ENCODE data around the gene CMYA5. TPM values are rescaled to one million over a fixed set of nuclear protein-coding genes. Genes with fewer than 3 reads are reported as not detected.
"Not testable (repeated sequence)": the region's sequence is repeated elsewhere in the genome, so short reads cannot be mapped to it uniquely, and the experiment has no call there.

CMYA5 gene
- total and polyA plus RNA-seq, 2 donors (not counting 3 experiments of a cell fraction or from before 2014, with no cell fraction given): 0.04 to 0.20 TPM

DNA sequence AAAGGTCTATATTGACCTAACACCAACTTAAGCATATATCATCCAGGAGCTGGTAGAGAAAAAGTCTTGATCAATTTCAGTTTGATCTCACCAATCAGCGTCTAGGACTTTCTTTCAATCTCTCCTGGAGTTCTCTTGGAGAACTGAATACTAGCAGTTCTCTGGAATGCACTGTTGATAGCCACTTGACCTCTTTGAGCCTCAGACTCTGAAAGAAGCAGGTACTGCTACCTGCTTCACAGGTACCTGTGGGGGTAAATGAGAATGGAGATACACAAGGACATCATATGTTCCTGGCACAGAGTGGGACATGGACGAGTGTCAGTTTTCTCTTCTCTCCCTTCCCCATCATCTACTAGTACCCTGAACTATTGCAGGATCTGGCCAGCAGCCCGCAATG, 16.0 kb downstream of the CMYA5 start:
- TF ChIP-seq MAX (IDR thresholded peaks at IDR 0.05; ENCODE audit: insufficient read depth, insufficient read length) (no peak), POLR2AphosphoS5 (IDR thresholded peaks at IDR 0.05; ENCODE audit: insufficient read depth, low read depth, low read length) (no peak), FOS (IDR thresholded peaks at IDR 0.05; ENCODE audit: borderline replicate concordance, insufficient read depth, low read length) (no peak), EZH2 (IDR thresholded peaks at IDR 0.05; ENCODE audit: borderline replicate concordance, low read depth, low read length, severe bottlenecking) (no peak), MYC (IDR thresholded peaks at IDR 0.05; ENCODE audit: low read depth, low read length) (no peak)
- TF ChIP-seq, protein P1, sequence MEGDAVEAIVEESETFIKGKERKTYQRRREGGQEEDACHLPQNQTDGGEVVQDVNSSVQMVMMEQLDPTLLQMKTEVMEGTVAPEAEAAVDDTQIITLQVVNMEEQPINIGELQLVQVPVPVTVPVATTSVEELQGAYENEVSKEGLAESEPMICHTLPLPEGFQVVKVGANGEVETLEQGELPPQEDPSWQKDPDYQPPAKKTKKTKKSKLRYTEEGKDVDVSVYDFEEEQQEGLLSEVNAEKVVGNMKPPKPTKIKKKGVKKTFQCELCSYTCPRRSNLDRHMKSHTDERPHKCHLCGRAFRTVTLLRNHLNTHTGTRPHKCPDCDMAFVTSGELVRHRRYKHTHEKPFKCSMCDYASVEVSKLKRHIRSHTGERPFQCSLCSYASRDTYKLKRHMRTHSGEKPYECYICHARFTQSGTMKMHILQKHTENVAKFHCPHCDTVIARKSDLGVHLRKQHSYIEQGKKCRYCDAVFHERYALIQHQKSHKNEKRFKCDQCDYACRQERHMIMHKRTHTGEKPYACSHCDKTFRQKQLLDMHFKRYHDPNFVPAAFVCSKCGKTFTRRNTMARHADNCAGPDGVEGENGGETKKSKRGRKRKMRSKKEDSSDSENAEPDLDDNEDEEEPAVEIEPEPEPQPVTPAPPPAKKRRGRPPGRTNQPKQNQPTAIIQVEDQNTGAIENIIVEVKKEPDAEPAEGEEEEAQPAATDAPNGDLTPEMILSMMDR (IDR thresholded peaks at IDR 0.05; ENCODE audit: extremely low read depth in 1 of 2, insufficient read depth in 1 of 2, low read depth in 1 of 2, low read length in 2 of 2): no peak
- DNase-seq (ENCODE audit: low read depth, low spot score) (no peak), FAIRE-seq (no peak)
- ChIA-PET CTCF (interaction anchor here (3.0 kb wide), 1 partner anchor 378 kb away, joined by 15 read pairs; no protein-coding TSS in a partner anchor), POLR2A (no interaction called here)
- Histone ChIP-seq H3K79me2 (ENCODE audit: control insufficient read depth, insufficient read depth, low read length) (no peaks in the 10 kb centered on the region), H3K4me3 (replicated peaks in 1 of 3; ENCODE audit: insufficient read depth in 1 of 3, low read depth in 1 of 3, low read length in 3 of 3) (no peak overlapping the region), H3K9ac (replicated peaks; ENCODE audit: extremely low read depth, insufficient read depth, low read length) (no peak overlapping the region), H3K4me2 (ENCODE audit: insufficient read depth, low read length) (no peak overlapping the region), H4K20me1 (replicated peaks; ENCODE audit: control insufficient read depth, extremely low read depth, insufficient read depth, low read length) (no peaks in the 10 kb centered on the region), H3K9me1 (replicated peaks; ENCODE audit: control insufficient read depth, extremely low read depth, insufficient read depth, low read length) (no peaks in the 10 kb centered on the region), H3K27ac (ENCODE audit: insufficient read depth, low read depth, low read length) (no peak overlapping the region), H3K9me3 (replicated peaks; ENCODE audit: control insufficient read depth, insufficient read depth, low read length) (no peaks in the 10 kb centered on the region), H3K27me3 (ENCODE audit: control insufficient read depth in 2 of 2, insufficient read depth in 2 of 2, low read length in 2 of 2) (no peaks in the 10 kb centered on the region), H2AFZ (ENCODE audit: low read depth, low read length) (no peak overlapping the region), H3K36me3 (ENCODE audit: control insufficient read depth in 2 of 2, extremely low read depth in 1 of 2, insufficient read depth in 2 of 2, low read length in 2 of 2) (no peaks in the 10 kb centered on the region), H3K4me1 (ENCODE audit: control insufficient read depth, extremely low read depth, insufficient read depth, low read length) (no peaks in the 10 kb centered on the region)
- intact Hi-C loops (cut with micrococcal nuclease) (no loop called here), dilution Hi-C loops (cut with MboI; ENCODE audit: extremely low pct_ligation_motif_present, low sequenced_read_pairs) (no loop called here)
- no TSS peak for BruUV-seq (replicated peaks)

DNA sequence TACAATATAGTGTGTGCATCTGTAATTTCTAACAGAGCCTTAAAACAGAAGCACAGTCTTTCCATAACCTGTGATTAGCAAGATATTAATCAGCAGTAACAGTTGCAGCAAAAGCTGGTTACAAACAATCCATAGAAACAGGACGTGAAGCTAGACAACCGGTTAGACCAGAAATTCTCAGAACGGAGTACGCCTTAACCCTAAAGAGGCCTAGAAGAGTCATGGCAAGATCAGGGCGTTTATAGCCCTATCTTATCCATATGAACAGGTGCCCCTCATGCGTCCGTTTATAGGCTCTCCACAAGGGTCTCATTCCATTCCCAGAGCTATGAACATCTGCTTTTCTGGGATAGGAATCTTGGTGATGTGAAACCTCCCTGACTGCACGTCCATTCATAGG, 16.7 kb downstream of the CMYA5 start:
- H3K79me2 ChIP-seq (ENCODE audit: control insufficient read depth, insufficient read depth, low read length); H3K4me3 ChIP-seq (replicated peaks in 1 of 3; ENCODE audit: insufficient read depth in 1 of 3, low read depth in 1 of 3, low read length in 3 of 3); H3K27me3 ChIP-seq (ENCODE audit: control insufficient read depth in 2 of 2, insufficient read depth in 2 of 2, low read length in 2 of 2); dilution Hi-C loops (cut with MboI; ENCODE audit: extremely low pct_ligation_motif_present, low sequenced_read_pairs); BruUV-seq (replicated peaks); H2AFZ ChIP-seq (ENCODE audit: low read depth, low read length); H3K9me1 ChIP-seq (replicated peaks; ENCODE audit: control insufficient read depth, extremely low read depth, insufficient read depth, low read length); H3K36me3 ChIP-seq (ENCODE audit: control insufficient read depth in 2 of 2, extremely low read depth in 1 of 2, insufficient read depth in 2 of 2, low read length in 2 of 2); FAIRE-seq; H3K4me2 ChIP-seq (ENCODE audit: insufficient read depth, low read length); POLR2A ChIA-PET; H3K9me3 ChIP-seq (replicated peaks; ENCODE audit: control insufficient read depth, insufficient read depth, low read length); H4K20me1 ChIP-seq (replicated peaks; ENCODE audit: control insufficient read depth, extremely low read depth, insufficient read depth, low read length); H3K4me1 ChIP-seq (ENCODE audit: control insufficient read depth, extremely low read depth, insufficient read depth, low read length); CTCF ChIA-PET; H3K9ac ChIP-seq (replicated peaks; ENCODE audit: extremely low read depth, insufficient read depth, low read length); H3K27ac ChIP-seq (ENCODE audit: insufficient read depth, low read depth, low read length); intact Hi-C loops (cut with micrococcal nuclease); DNase-seq (ENCODE audit: low read depth, low spot score): not testable (repeated sequence)

All from endothelial cell of umbilical vein (primary cell).